Left forelimb (tissue), 1 donor: Measurements from ENCODE around the gene PUS7L.
A peak's percentile ranks its signal among the peaks of the same experiment; 100 is the strongest.
"Not testable (repeated sequence)": the region's sequence is repeated elsewhere in the genome, so short reads cannot be mapped to it uniquely, and the experiment has no call there.

Source experiments
- DNase-seq: peaks from one replicate; pipeline ENCODE4 v3.0.0-alpha.2; 2018; ENCODE audit warnings: low spot score

Gene PUS7L, protein sequence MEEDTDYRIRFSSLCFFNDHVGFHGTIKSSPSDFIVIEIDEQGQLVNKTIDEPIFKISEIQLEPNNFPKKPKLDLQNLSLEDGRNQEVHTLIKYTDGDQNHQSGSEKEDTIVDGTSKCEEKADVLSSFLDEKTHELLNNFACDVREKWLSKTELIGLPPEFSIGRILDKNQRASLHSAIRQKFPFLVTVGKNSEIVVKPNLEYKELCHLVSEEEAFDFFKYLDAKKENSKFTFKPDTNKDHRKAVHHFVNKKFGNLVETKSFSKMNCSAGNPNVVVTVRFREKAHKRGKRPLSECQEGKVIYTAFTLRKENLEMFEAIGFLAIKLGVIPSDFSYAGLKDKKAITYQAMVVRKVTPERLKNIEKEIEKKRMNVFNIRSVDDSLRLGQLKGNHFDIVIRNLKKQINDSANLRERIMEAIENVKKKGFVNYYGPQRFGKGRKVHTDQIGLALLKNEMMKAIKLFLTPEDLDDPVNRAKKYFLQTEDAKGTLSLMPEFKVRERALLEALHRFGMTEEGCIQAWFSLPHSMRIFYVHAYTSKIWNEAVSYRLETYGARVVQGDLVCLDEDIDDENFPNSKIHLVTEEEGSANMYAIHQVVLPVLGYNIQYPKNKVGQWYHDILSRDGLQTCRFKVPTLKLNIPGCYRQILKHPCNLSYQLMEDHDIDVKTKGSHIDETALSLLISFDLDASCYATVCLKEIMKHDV

DNA sequence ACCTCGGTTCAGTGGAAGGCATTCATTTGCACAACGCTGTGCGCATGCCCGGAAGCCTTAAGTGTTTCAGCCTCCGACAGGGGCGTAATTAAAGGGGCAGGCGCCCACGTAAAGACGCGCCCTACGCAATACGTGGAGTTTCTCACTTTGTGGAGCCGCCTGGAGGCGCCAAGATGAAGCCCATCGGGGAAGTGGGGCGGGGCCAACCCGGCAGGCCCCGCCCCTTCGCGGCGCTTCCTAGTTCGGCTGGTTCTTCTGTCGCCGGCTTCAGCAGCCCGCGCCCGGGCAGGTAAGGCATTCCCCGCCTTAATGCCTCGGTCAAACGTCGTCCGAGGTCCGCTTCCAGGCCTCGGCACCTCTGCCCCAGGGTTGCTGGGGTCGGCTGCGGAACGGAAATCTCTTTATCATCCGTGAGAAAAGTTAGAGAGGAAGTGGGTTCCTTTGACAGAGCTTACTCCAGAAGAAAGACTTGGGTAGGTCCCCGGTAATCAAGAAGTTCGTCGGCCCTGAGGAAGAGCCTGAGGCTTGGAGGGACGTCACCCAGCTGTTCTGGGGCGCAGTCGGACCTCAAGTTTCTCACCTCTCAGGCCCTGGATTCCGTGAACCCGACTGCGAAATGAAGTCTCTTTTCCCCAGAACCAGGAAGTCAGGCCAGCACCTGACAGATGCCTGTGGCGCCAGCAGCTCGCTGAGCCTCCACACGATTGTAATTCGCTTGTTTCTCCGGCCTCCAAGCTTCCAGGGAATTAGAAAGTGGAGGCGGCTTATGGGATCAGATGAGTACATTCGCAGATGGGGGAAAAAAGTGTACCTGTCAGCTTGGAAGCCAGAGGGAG is at the start of gene PUS7L, which contains the start of gene IRAK4:
Gene PUS7L (minus strand): TSS at position 63 of the 836 bp plus-strand sequence. CDS start 3,545 bp downstream, outside the sequence.
Gene IRAK4 (plus strand): TSS at position 224 of the 836 bp plus-strand sequence. CDS start 9,161 bp downstream, outside the sequence.
- DNase-seq, result peak; percentile 94

DNA sequence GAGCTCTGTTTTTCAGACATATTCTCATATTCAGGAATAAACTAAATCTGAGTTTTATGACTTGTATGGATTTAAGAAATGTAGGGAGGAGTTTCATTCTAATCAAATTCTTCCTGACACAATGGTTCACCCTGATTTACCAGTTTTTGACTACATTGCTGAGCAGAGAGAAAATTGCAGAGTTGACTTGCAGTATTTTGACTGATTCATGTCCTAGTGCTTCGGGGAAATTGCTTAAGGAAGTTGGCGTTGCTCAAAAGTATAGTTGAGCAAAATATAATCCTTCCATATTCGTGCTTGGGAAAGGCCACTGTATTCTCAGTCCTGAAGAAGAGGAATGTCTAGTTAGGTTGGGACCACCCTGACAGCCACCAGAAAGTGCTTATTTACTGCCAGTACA is 48.8 kb upstream of the PUS7L start:
- DNase-seq, result no peak

DNA sequence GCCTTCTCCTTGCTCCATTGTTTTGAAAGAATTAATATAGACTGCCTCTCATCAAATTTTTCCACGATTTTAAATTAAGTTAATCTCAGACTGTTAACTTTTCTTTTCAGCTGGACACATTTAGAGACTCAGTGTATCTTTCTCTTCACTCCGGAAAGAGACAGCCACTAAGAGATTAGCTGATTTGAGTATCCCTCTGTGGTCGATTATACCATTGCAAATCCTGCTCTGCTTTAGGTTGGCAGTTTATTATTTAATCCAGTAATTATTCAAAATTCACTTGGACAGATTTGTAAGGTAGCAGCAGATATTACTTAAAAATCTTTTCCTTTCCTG is 48.1 kb upstream of the PUS7L start:
- no peak for DNase-seq

DNA sequence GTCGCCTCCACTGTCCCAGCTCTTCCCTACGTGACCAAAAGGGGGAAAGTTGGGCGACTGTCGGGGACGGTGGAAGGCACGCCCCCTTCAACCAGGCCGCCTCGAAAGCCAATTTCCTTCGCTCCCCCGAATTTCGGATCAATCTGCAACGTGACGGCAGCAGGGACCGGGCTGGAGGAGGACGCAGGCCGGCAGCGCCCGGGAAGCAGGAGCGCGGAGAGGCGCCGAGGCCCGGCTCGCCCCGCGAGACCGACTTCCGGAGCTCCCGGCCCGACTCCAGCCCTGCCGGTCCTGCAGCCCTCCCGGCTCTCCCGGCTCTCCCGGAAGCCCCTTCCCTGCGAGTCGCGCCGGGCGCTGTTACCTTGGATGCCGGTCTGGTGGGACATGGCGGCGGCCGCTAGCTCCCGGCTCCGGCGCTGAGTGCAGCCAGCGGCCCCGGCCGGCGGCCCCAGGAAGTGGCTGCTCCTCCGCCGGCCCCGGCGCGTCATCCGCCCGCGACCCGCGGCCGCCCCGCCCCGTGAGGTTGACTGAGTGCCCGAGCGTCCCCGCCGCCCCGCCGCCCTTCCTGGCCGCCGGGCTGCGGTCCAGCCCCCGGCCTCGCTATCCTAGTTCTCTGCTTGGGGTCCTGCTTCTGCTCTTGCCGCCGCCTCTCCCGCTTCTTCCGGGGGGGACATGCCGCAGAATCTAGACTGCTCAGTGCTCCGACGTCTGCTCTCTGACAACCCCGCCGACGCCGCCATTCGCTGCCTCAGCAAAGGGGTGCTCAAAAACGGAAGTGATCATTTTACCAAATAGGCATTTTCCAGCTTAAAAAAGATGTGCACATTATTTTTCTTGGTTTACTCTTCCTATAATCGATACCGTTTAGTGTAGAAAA is 47.5 kb upstream of the PUS7L start, which contains the start of gene TWF1:
Gene TWF1 (minus strand): TSS at position 458 of the 877 bp plus-strand sequence. CDS start 72 bp downstream, at position 386.
- DNase-seq, result peak; percentile 96

DNA sequence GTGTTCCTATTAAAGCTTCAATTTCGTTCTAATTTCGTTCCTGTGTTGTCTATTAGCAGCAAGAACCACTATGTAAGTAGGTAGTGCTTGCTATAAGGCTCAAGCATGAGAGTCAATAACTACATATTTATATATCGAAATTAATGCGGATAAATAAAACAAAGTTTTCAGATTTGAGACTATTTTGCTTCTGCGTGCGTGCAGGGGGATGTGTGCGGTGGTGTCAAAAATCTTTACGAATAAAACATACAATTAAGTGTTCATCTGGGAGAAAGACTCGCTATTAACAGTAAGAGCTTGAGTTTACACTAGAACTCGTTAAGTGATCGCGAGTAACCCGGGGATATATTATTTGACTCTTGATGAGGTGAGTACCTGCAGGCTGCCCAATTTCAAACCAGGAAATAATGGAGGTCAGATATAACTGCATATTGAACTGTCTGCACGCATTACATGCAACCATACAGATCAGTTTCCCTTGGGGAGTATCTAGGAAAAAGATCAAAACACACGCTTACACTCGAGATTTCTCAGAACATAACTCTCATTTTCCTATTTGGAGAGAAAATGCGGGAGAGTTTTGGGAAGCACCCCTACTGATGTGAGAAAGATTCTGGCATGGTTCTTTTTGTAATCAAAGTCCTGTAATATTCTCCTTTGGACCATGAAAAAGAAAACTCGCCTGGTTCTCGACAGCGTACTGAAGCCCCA is 46.7 kb upstream of the PUS7L start:
- DNase-seq, result no peak

DNA sequence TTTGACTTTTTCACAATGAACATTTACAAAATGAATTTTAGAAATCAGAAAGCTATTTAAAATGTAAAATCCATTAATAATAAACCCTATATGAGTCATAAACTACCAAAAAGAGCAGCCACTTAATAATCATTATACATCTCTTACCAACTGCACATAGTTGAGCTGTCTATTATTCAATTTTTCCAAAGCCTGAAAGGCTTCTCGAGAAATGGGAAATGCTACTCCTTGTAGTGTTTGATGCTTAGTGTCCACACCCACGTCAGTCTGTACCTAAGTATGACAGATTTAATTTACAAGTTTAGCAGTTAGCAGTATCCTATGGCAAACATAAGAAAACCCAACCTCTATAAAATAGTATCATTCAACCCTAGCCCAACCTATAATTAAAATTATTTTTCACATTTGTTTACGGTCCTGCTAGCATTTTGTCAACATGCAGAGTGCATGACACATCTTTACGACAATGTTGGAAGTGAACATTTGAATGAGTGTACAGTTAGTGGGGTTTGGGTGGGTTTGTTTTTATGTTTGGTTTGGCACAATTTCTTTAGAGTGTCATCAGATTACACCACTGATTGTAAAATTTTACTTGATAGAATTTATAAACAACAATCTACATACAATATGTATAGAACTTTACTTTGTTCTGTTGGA is 39.1 kb upstream of the PUS7L start:
- DNase-seq, result no peak

DNA sequence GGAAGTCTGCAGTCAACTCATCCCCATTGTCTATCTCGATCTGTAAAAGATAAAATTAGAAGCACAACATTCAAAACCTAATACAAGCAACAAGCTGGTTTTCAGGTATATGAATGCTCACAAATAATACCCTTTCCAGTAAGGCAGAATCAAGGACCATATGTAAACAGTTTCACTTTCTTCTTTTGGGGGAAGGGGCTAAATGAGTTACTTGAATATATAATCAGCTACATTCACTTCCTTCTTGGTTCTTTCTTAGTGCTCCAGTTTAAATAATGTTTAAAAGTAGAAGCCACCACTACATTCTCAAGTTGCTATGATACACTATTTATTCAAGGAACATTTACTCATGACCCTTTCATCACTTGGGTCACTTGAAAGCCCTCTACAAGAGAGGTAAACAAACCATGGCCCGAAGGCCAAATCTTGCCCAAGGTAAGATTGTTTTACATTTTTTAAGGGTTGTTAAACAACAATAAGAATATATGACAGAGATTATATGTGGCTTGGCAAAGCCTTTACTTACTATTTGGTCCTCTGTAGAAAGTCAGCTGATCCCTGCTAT is 37.2 kb upstream of the PUS7L start:
- no peak for DNase-seq

DNA sequence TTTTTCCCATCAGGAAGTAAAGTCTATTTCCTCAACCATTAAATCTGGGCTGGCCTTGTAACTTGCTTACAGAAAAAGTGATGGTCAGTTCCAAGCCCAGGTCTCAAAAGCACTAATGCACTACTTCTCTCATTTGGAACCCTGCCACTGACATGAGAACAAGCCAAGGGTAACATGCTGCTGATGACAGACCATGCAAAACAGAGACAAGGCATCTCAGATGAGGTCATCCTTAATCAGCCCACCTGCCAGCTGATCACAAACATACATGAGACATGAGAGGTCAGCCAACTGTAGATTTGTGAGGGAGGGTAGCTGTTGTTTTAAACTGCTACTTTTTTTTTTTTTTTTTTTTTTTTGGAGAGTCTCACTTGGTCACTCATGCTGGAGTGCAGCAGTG is 31.4 kb upstream of the PUS7L start:
- DNase-seq, result no peak

DNA sequence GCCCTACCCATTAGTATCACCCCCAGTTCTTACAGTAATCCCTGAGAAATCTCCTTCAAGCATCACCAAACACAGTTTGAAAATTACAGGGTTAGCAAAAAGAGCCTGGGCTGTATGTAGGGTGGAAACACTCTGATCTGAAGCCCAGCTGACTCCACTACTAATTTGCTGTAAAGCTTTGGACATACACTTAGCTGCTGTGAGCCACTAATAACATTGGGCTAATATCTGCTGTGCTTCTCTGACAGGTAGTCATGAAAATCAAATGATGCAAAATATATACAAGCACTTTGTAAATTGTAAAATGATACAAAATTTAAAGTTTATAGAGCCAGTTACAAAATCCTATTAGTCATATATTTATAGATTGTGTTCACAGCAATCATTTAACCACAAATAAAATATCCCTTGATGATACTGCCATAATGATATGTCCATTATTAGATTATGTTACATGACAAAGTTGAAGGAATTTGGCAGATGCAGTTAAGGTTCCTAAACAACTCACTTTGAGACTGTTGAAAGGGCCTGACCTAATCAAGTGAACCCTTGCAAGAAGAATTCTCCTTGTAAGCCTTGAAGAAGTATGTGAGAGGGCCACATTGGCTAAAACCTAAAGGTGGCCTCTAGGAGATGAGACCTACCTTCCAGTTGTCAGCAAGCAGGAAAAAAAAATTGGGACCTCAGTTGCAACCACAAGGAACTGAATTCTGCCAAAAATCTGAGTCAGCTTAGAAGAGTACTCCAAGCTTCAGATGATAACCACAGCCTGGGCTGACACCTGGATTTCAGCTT is 28.5 kb upstream of the PUS7L start:
- DNase-seq, result no peak

DNA sequence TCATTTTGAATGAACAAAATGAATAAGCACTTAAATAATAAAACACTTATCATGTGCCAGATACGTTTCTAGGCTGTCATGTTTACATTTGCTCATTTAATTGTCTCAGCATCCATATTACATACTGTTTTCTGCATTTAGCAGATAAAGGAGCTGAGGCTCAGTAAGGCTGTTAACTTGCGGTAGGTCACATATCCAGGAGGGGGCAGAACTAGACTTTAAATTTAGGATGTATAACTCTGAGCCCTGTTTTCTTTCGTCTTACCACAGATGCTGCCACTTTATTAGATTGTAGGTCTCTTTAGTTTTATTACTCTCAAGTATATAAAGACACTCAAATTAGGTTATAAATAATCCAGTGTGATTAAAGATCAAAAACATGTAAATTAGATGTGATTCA is 17.9 kb upstream of the PUS7L start:
- DNase-seq, result no peak

DNA sequence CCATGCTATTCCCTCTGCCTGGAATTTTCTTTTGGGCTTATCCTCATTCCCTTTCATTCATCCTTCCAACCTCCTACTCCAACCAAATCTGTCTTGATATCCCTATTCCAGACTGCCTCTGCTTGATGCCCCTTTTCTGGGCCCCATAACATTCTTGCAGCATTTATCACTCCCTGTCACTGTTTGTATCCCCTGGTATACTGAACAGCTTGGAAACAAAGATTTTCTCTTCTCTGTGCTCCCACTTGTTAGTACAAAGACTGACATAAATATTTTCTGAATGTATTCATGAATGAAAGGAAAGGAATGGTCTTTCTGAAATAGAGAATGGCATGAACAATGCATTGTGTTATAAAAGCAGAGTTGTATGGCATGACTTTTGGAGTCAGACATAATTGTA is 7.7 kb upstream of the PUS7L start:
- no peak for DNase-seq

DNA sequence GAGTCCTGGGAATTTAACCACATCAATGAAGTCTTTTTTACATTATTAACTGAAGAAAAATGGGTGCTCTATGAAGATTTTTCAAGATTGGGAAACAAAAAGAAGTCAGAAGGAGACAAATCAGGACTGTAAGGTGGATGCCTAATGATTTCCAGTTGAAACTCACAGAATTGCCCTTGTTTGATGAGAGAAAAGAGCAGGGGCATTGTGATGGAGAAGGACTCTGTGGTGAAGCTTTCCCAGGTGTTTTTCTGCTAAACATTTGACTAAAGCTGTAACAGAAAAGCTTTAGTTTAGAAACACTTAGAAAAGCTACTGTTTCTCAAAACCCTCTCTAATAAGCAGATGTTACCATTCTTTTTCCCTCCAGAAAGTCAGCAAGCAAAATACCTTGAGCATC is 5.9 kb upstream of the PUS7L start:
- DNase-seq, result no peak

DNA sequence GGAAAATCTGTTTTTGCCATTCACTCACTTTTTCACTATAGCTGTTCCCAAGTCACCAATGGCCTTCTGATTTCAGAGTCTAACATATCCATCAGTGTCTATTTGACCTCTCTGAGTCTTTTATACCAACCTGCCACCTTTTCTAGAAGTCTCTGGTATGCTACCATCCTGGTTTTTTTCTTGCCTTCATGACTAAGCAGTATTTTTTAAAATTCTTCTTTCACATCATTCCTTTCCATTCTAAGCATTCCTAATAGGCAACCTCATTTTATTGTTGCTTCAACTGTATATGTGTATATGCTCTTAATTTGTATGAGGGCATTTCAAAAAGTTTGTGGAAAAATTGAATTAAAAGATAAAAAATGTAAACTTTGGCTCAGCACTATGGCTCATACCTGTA is 5.2 kb upstream of the PUS7L start:
- DNase-seq, result no peak

DNA sequence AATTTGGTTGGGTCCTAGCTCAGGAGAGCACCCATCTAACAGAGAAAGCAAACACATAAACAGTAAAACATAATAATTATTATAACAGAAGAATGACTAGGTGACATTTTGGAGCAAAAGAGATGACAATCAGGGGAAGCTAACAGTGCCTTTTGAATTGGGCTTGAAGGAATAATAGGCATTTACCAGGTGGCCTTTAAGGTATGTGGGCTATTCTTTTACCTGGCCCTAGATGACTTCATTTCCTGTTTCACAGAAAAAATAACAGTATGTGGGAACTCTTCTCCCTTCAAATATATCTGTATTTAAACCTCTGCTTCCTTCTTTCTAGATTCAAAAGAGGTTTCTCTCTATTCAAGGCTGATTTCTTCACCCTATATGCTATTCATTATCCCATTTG is 4.0 kb upstream of the PUS7L start:
- no peak for DNase-seq

DNA sequence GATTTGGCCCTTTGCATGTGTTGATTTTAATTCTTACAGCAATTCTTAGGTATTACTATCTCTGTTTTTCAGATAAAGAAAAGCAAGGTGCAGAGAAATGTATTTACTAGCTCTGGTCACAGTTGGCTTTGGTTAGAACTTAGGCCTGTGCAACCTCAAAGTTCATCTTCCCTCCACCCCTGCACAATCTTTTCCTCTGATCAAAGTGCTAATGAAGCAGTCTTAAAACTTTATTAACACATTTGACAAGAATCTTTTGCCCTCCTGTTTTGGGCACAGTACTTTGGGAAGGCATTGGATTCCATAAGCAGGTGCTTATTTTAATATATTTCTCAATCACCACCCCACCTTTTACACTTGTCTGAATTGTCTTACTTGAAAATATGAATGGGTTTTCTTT is 2.9 kb upstream of the PUS7L start:
- no peak for DNase-seq

DNA sequence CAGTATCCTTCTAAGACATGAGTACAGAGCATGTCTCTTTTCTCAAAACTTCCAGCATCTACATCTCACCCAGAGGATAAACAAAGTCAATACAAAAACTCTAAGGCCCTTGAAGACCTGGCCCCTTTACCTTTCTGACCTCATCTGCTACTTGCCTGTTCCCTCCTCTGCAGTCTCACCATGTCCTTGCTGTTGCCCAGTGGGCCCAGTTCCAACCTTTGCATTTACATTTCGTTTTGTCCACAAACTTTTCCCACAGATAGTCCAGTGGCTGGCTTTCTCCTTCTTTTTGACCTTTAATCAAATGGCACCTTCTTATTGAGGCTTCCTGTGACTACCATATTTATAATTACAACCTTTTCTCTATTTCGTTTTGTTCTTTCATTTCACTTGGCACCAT is 1.8 kb upstream of the PUS7L start:
- no peak for DNase-seq

DNA sequence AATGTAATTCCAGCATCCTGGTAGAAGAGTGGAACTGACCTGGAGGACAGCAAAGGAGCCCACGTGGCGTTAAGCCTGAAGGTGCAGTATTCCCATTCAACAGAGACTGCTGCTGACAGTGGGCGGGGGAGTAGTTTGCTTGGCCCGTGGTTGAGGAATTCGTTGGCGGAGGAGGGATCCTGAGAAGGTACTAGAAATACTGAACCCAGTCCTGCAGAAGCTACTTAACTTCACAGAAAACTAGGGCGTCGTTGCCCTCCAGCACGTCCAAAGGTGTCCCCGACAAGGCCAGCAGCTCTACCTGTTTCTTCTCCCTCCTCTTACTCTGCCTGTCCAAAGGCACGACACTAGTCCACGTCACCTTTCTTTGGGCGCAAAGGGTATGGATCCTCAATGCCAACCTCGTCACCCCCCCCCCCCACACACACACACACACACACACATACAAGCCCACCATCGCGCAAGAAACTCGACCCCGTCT is 303 bp downstream of the PUS7L start:
- no peak for DNase-seq

DNA sequence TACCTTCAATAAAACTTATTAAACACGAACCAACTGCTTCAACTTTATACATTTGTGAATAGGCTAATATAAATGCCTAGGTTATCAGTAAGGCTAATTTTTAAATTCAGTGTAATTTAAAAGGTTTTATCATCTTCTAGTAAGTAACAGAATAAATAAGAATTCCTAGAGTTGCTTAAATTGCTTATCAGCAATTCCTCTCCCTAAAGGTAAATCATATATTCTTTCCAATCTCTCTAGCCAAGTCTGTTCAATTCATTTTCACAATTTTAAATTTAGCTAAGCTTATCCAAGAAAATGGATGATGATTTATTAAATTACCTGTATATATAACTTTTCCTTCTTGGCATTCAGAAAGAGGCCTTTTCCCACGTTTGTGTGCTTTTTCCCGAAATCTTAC is 4.6 kb downstream of the PUS7L start:
- DNase-seq, result no peak

DNA sequence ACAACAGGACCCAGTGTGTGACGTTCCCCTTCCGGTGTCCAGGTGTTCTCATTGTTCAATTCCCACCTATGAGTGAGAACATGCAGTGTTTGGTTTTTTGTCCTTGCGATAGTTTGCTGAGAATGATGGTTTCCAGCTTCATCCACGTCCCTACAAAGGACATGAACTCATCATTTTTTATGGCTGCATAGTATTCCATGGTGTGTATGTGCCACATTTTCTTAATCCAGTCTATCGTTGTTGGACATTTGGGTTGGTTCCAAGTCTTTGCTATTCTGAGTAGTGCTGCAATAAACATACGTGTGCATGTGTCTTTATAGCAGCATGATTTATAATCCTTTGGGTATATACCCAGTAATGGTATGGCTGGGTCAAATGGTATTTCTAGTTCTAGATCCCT is 7.2 kb downstream of the PUS7L start:
- DNase-seq, result not testable (repeated sequence)
